GM23248 (cell line): Measurements from ENCODE around the gene GNG3.

Experiments used
- EZH2 ChIP-seq: fragments of 200-600 bp; sonication (generic); IDR thresholded peaks from 2 replicates; pipeline ENCODE4 v1.6.1; 2018; ENCODE audit warnings: antibody characterized with exemption, mild to moderate bottlenecking; ENCODE audit not compliant: insufficient read depth, poor library complexity, severe bottlenecking
- EZH2phosphoT487 ChIP-seq: fragments of 200-600 bp; sonication (generic); IDR thresholded peaks from 2 replicates; pipeline ENCODE4 v1.6.1; 2018; ENCODE audit warnings: antibody characterized with exemption, moderate library complexity, mild to moderate bottlenecking, low read depth; ENCODE audit not compliant: insufficient read depth

DNA sequence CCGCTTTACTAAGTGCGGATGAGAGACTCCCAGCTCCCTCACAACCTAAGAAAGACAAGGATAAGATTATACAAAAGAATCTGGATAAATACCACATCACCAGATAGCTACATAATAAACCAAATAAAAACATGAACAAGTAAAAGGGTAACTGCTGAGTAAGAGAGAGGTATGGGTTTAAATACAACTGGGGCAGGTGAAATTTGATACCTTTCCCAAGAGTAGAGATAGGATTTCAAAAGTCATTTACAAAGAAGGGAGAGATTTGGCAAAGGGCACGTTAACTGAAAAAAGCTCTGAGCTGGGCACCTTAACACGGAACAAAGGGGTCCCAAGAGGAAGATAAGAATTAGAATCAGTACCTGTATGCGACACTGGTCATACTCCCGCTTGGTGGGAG, 30.3 kb upstream of the GNG3 start:
- TF ChIP-seq EZH2 (no peak), EZH2phosphoT487 (no peak)
